ENCODE measurements around the gene IFT20.

GRCh38 chr17:28372945-28373274 lies 37.6 kb upstream of the IFT20 start:
- TF ChIP-seq CTCF (IDR thresholded peaks at IDR 0.05; ENCODE audit: low read depth, low read length), result no peak
- no peak for TF ChIP-seq EZH2phosphoT487 (IDR thresholded peaks at IDR 0.05; ENCODE audit: low read depth)
